ENCODE measurements around the gene CYP4B1.

DNA sequence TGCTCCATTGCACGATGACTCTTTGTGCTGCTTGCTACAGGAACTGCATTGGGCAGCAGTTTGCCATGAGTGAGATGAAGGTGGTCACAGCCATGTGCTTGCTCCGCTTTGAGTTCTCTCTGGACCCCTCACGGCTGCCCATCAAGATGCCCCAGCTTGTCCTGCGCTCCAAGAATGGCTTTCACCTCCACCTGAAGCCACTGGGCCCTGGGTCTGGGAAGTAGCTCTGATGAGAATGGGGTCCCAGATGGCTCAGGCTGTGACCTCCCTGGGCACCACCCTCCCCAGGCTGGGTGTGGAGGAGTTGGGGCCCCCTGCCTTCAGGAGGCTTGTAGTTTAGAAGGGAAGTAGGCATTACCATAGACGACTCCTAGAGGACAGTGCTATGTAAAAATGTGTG, 19.7 kb downstream of the CYP4B1 start:
- TF ChIP-seq EP300 (IDR thresholded peaks at IDR 0.05) (no peak), POLR2A (IDR thresholded peaks at IDR 0.05) (no peak)

All from sigmoid colon (tissue), 4 donors.